HepG2 (cell line): ENCODE results near the gene ZNF880. TPM values are rescaled to one million over a fixed set of nuclear protein-coding genes. Genes with fewer than 3 reads are reported as not detected.

Experiments
- ELF4 ChIP-seq: sonication (generic); formaldehyde crosslinking; IDR thresholded peaks from 2 replicates; pipeline ENCODE4 v1.5.0; 2020; ENCODE audit warnings: missing genetic modification reagents, mild to moderate bottlenecking, moderate library complexity, borderline replicate concordance
- ETV6 ChIP-seq: sonication (generic); formaldehyde crosslinking; conservative IDR thresholded peaks from 2 replicates; pipeline ENCODE4 v1.4.0; 2020; ENCODE audit warnings: missing genetic modification reagents
- FOSL2 ChIP-seq: sonication (generic); formaldehyde crosslinking; IDR thresholded peaks from 2 replicates; pipeline ENCODE4 v1.4.0; 2020; ENCODE audit warnings: missing genetic modification reagents
- GABPB1 ChIP-seq: IDR thresholded peaks from 2 replicates; pipeline ENCODE4 v1.6.1; 2016; ENCODE audit warnings: mild to moderate bottlenecking, missing genetic modification reagents, moderate library complexity, missing compliant biosample characterization
- HDAC1 ChIP-seq: sonication (generic); formaldehyde crosslinking; IDR thresholded peaks from 2 replicates; pipeline ENCODE4 v1.5.1; 2020; ENCODE audit warnings: mild to moderate bottlenecking, missing genetic modification reagents
- HINFP ChIP-seq: sonication (generic); formaldehyde crosslinking; IDR thresholded peaks from 2 replicates; pipeline ENCODE4 v1.4.0; 2020; ENCODE audit warnings: low read depth, mild to moderate bottlenecking, missing genetic modification reagents
- IRF9 ChIP-seq: sonication (generic); formaldehyde crosslinking; IDR thresholded peaks from 2 replicates; pipeline ENCODE4 v1.8.0; 2022; ENCODE audit warnings: missing genetic modification reagents, mild to moderate bottlenecking, borderline replicate concordance
- KLF12 ChIP-seq: sonication (generic); formaldehyde crosslinking; IDR thresholded peaks from 2 replicates; pipeline ENCODE4 v1.4.0; 2020; ENCODE audit warnings: missing genetic modification reagents, borderline replicate concordance
- NCOA2 ChIP-seq: sonication (generic); formaldehyde crosslinking; IDR thresholded peaks from 2 replicates; pipeline ENCODE4 v1.8.0; 2022; ENCODE audit warnings: inconsistent platforms
- POGZ ChIP-seq: sonication (generic); formaldehyde crosslinking; IDR thresholded peaks from 2 replicates; pipeline ENCODE4 v1.4.0; 2020; ENCODE audit warnings: mild to moderate bottlenecking, missing genetic modification reagents
- RBFOX2 ChIP-seq: fragments of 200-400 bp; formaldehyde crosslinking; IDR thresholded peaks from 2 replicates; pipeline ENCODE4 v1.6.1; 2017; ENCODE audit warnings: low read depth, mild to moderate bottlenecking, low read length
- SALL1 ChIP-seq: sonication (generic); formaldehyde crosslinking; IDR thresholded peaks from 2 replicates; pipeline ENCODE4 v1.8.0; 2022; ENCODE audit warnings: mild to moderate bottlenecking, missing genetic modification reagents
- THAP9 ChIP-seq: sonication (generic); formaldehyde crosslinking; IDR thresholded peaks from 2 replicates; pipeline ENCODE4; 2020; ENCODE audit warnings: missing genetic modification reagents, mild to moderate bottlenecking, borderline replicate concordance
- ZFX ChIP-seq: sonication (generic); formaldehyde crosslinking; IDR thresholded peaks from 2 replicates; pipeline ENCODE4 v1.4.0; 2020; ENCODE audit warnings: mild to moderate bottlenecking, low read depth, missing genetic modification reagents, moderate library complexity
- ZGPAT ChIP-seq: IDR thresholded peaks from 2 replicates; pipeline ENCODE4 v1.6.1; 2016; ENCODE audit warnings: mild to moderate bottlenecking
- ZNF12 ChIP-seq: sonication (generic); formaldehyde crosslinking; IDR thresholded peaks from 2 replicates; pipeline ENCODE4 v1.5.0; 2020; ENCODE audit warnings: missing genetic modification reagents
- ZNF224 ChIP-seq: sonication (generic); formaldehyde crosslinking; IDR thresholded peaks from 2 replicates; pipeline ENCODE4 v1.5.0; 2020; ENCODE audit warnings: mild to moderate bottlenecking, missing genetic modification reagents
- ZNF275 ChIP-seq: sonication (generic); formaldehyde crosslinking; IDR thresholded peaks from 2 replicates; pipeline ENCODE4 v1.8.0; 2022; ENCODE audit warnings: missing genetic modification reagents, mild to moderate bottlenecking, inconsistent platforms, borderline replicate concordance
- ZNF292 ChIP-seq: sonication (generic); formaldehyde crosslinking; IDR thresholded peaks from 2 replicates; pipeline ENCODE4 v1.8.1; 2022; ENCODE audit warnings: mild to moderate bottlenecking, low read depth, missing genetic modification reagents, borderline replicate concordance
- ZNF331 ChIP-seq: sonication (generic); formaldehyde crosslinking; IDR thresholded peaks from 2 replicates; pipeline ENCODE4 v1.4.0; 2020; ENCODE audit warnings: missing genetic modification reagents
- ZNF670 ChIP-seq: sonication (generic); formaldehyde crosslinking; IDR thresholded peaks from 2 replicates; pipeline ENCODE4 v1.8.0; 2022; ENCODE audit warnings: mild to moderate bottlenecking, missing genetic modification reagents, borderline replicate concordance
- polyA plus RNA-seq, 8 experiments: library from polyadenylated mRNA; depleted of rRNA in 3 of 8; stranded (reverse) in 7 of 8; unstranded in 1 of 8; fragments of >200 nt; fragmentation: Illumina TruSeq in 4 of 8; extraction: Trizol in 4 of 8; gene quantifications; 2 replicates each; pipeline versions ENCODE4 v1.2.1 to v1.2.3, GENCODE V29; 2011 to 2016; ENCODE audit warnings: low read depth in 4 of 8, missing spikeins in 1 of 8, mixed read lengths in 1 of 8; ENCODE audit not compliant: insufficient read depth in 1 of 8
- total RNA-seq, 5 experiments: library from RNA; depleted of rRNA; stranded (reverse); fragments of >200 nt; fragmentation: Illumina TruSeq; extraction: Trizol; gene quantifications; 2 replicates each; pipeline ENCODE4 v1.2.3, GENCODE V29; 2016; ENCODE audit warnings: low read depth in 1 of 5

Gene ZNF880
- total and polyA plus RNA-seq, 2 of the 13 experiments (the other 11 are each of a cell fraction or from before 2014, with no cell fraction given), result 0.03 to 0.18 TPM

- TF ChIP-seq ZGPAT (CRISPR knock-in tag), result peak; percentile 61
- no peak for TF ChIP-seq ZNF275 (CRISPR knock-in tag)
- TF ChIP-seq ZFX (CRISPR knock-in tag), result peak; percentile 74
- 0 out of 2 replicates have a peak, but pooled peaks have one; percentile 26 for TF ChIP-seq FOSL2 (CRISPR knock-in tag)
- peak; percentile 89 for TF ChIP-seq HINFP (CRISPR knock-in tag)
- 0 out of 2 replicates have a peak, but pooled peaks have one; percentile 18 for TF ChIP-seq NCOA2 (CRISPR knock-in tag)
- no peak for TF ChIP-seq KLF12
- peak; percentile 42; the same call in 1 of the 2 replicates for TF ChIP-seq ZNF12 (CRISPR knock-in tag)
- peak; percentile 13; the same call in 1 of the 2 replicates for TF ChIP-seq SALL1 (CRISPR knock-in tag)
- TF ChIP-seq THAP9, result peak; percentile 52; the same call in 1 of the 2 replicates
- peak; percentile 95 for TF ChIP-seq ELF4 (CRISPR knock-in tag)
- TF ChIP-seq IRF9 (CRISPR knock-in tag), result 0 out of 2 replicates have a peak, but pooled peaks have one; percentile 46
- TF ChIP-seq ZNF224 (CRISPR knock-in tag), result peak; percentile 55; the same call in 1 of the 2 replicates
- peak; percentile 97 for TF ChIP-seq GABPB1 (CRISPR knock-in tag)
- TF ChIP-seq ZNF331 (CRISPR knock-in tag), result peak; percentile 77
- no peak; the same call in 1 of the 2 replicates for TF ChIP-seq ETV6 (CRISPR knock-in tag)
- TF ChIP-seq ZNF670 (CRISPR knock-in tag), result 0 out of 2 replicates have a peak, but pooled peaks have one; percentile 52
- TF ChIP-seq HDAC1 (CRISPR knock-in tag), result peak; percentile 70
- TF ChIP-seq RBFOX2, result peak; percentile 75
- TF ChIP-seq POGZ (CRISPR knock-in tag), result peak; percentile 49; the same call in 1 of the 2 replicates
- TF ChIP-seq ZNF292 (CRISPR knock-in tag), result no peak
These were observed 27.8 kb downstream of the ZNF880 start, which contains the start of gene ZNF528 (continued) for GRCh38 chr19:52397310-52398080.
